Right lobe of liver (tissue), 4 donors: ENCODE results near the gene IMPDH2.

ENCODE experiments used
- CTCF ChIP-seq, 4 donors: fragments of 200-600 bp in 3 of 4; fragments of 450-650 bp in 1 of 4; IDR thresholded peaks; one replicate each; pipeline versions ENCODE4 v1.5.1 to v1.8.0; 2016 to 2022; ENCODE audit warnings: antibody characterized with exemption in 4 of 4, mild to moderate bottlenecking in 2 of 4
- POLR2A ChIP-seq: fragments of 450-650 bp; IDR thresholded peaks from one replicate; pipeline ENCODE4 v1.6.1; 2017; ENCODE audit warnings: antibody characterized with exemption, mild to moderate bottlenecking
- donor health status: DM: no; HTN: no; CAD: no.
- donor health status: DM: no; HTN: no; CAD: no.
- donor health status: DM: no; HTN: yes; CAD: no.

GRCh38 chr3:49004352-49005302, 24.6 kb downstream of the IMPDH2 start:
- TF ChIP-seq CTCF (IDR thresholded peaks at IDR 0.05) (no peak), POLR2A (no peak)
